HG03354 (cell line): ENCODE measurements around the gene CACNA1F.

Source experiments
- ATAC-seq: cut with Tn5 transposase; IDR thresholded peaks from one replicate; pipeline ENCODE4 v1.9.1; 2021; ENCODE audit warnings: mild to moderate bottlenecking; ENCODE audit not compliant: unreplicated experiment, poor library complexity, severe bottlenecking

The CACNA1F gene

DNA sequence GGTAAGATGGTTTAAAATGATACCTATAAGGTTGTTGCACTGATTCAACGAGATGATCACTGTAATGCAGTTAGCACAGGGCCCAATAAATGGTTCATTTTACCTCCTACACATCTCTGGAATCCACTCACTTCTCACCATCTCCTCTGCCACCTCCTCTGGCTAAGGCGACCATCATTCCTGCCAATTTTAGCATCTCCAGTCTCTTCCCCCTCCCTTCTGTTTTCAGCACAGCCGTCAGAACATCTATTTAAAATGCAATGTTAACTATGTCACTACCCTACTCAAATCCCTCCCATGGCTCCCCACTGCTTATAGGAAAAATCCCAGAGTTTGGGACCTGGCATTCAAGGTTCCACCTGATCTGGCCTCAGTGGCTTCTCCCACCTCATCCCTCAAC is 29.6 kb downstream of the CACNA1F start:
- no peak for ATAC-seq

DNA sequence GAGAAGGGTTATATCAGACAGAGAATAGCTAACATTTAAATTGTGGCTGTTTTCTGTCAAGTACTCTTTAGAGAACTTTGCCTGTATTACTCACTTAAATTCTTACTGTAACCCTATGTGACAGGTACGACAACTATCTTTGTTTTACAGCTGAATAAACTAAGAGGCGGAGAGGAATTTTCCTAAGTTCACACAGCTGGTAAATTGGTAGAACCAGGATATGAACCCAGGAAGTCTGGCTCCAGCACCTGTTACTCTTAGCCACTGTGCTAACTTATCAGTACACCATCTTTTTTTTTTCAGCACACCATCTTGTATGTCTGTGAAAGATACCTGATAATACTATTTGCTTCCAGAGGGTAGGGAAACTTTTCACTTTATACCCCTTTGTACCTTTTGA is 31.1 kb downstream of the CACNA1F start:
- ATAC-seq: no peak

GRCh38 chrX:49199906-49200771 is 33.0 kb downstream of the CACNA1F start, which contains the start of gene SYP:
SYP (minus strand) TSS chrX:49200193; CDS start chrX:49200186, 7 bp downstream.
- ATAC-seq: peak; percentile 97

DNA sequence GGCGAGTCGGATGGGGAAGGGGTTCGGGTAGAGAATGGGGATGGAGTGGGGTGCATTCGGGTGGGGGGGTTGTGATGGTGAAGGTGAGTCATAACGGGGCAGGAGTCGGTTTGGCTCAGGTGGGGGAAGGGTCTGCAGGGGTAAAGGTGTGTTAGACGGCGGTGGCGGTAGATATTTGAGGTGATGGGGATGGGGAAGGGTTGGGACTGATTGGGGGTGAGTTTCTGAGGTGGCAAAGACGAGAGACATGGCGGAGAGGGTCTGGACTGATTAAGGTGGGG is 33.9 kb downstream of the CACNA1F start:
- ATAC-seq: no peak

DNA sequence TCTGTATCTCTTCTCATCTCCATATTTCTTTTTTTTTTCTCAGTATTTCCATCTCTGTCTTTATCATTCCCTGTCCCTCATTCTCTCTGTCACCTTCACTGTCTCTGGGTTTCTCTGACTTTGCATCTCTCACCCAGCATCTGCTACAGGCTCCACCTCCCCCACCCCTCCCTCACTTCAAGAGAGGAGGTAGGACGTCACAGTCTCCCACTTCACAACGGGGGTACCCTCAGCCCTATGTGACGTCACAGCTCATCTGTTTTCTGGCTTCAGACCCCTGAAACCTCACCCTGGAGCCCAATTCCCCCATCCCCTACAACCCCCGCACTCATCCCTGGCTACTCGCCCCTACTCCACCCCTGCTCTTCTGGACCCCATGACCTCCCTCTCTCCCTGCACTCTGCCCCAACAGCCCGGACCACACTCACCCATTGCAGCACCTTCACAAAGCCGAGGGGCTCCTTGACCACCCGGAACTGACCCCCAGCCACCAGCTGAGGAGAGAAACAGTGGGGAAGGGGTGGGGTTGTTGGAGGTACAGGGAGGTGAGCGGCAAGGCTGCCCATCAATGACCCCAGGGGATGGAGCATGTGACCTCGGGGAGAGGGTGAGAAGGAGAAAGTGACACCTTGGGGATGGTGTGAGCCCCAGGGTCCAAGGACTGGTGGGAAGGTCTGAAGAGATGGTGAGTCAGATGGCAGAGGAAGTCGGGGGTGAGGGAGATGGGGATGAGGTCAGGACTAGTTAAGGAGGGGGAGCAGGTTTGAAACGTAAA is 34.4 kb downstream of the CACNA1F start:
- ATAC-seq: no peak

- no peak for ATAC-seq
These were observed 35.5 kb downstream of the CACNA1F start for GRCh38 chrX:49197543-49198087.

- ATAC-seq: no peak
These were observed 39.6 kb downstream of the CACNA1F start for GRCh38 chrX:49193542-49193964.

- ATAC-seq: no peak
These were observed 40.3 kb downstream of the CACNA1F start for GRCh38 chrX:49192722-49193328.

DNA sequence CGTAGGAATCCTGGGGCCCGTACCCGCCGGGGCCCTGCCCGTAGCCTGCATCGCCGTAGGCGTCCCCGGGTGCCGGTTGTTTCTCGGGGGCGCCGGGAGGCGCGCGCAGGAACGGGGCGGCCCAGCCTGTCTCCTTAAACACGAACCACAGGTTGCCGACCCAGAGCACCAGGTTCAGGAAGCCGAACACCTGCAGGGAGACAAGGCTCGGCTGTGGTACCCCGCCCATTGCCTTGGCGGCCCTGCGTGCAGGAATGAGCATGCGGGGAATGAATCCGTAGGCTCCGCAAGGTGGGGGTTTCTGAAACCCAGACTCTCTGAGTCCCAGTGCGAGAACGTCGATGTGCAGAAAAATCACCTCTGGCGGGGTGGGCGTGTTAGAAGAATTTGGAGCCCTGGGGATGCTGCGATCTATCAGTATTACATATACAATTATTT is 41.5 kb downstream of the CACNA1F start:
- peak; percentile 14 for ATAC-seq

DNA sequence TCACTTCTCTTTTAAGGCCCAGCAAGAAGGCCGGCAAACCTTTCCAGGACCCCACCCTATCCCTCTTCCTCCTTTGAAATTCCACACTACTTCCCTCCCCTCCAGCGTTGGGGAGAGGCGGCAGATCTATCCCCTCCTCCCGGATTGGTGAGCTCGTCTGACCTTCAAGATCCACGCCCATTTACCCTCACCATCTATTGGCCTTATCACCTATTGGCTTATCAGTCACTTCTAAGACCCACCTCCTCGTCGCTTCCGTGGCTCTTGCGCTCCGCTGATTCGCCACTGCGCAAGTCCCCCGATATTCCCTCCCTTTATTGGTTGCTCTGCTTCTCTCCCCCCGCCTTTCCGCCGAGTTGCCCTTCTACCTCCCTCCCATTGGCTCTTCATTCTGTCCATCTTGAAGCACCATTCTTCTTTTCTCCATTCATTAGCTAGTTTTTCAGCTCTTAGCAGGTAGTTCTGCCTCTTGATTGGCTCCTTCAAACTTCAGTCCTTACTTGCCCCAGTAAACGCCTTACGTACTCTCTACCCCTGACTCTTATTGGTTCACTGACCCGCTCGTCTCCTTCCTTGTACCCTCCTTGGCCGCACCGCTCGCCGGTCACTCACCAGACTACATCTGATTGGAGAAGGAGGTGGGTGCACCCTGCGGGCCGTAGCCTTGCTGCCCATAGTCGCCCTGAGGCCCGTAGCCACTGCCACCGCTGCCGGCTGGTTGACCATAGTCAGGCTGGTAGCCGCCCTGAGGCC is 42.1 kb downstream of the CACNA1F start:
- peak; percentile 91 for ATAC-seq

GRCh38 chrX:49189606-49190005 is 43.5 kb downstream of the CACNA1F start:
- no peak for ATAC-seq

DNA sequence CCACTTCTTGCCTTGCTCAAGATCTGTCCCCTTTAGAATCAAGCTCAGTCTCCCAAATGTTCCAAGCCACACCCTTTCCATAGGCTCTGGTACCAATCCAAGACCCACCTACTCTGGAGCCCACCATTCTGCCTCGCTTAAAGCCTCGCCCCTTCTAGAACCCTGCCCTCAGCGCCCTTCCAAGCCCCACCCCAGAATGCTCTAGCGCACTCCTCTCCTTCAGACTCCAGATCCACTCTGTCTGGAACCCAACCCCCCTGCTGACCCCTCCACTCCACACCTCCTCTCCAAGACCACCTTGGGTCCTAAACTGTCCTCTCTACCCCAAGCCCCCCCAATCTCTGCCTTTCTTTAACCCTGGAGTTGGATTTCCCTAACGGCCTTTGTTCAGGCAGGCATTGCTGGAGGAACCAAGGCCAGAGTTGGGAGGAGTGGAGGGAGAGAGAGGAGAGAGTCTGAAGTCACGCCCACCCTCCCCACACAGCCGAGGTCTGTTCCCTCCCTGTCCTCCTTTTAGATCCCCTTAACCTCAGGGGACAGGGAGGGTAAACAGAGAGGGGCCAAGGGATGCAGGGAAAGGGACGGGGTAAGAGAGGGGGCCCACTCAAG is 44.6 kb downstream of the CACNA1F start:
- ATAC-seq: no peak

DNA sequence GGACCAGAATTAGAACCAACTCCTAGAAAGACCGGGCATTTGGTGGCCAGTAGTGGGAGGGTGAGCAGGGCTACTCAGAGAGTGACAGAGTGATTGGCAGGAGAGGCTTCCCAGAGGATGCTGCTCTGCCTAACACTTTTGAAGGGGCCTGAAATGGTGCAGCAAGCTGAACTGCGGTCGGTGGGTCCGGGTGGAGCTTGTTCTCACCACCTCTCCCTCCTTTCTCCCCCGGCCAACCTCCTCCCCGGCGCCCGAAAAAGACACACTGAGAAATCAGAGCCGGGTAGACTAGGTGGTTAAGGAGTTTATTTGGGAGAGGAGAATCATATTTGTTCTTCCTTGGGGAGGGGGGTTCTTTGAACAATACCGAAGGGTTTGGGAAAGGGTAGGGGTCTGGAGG is 45.6 kb downstream of the CACNA1F start:
- ATAC-seq: no peak

DNA sequence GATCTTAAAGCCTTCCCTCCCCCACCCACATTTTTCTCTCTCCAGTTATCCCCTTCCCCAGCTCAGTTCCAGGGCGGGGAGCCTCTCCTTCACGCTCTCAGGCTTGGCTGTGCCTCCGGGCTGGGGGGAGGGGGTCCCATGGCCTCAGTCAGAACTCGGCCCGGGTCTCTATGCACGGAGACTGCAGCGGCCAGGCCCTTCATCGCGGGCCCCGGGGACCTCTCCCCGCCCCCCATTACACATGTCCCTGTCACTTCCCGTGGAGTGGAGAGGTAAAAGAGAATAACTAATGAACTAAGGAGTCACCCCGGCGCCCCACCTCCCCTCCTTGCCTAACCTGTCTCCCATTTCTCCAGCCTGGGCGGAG is 46.1 kb downstream of the CACNA1F start:
- ATAC-seq: no peak

DNA sequence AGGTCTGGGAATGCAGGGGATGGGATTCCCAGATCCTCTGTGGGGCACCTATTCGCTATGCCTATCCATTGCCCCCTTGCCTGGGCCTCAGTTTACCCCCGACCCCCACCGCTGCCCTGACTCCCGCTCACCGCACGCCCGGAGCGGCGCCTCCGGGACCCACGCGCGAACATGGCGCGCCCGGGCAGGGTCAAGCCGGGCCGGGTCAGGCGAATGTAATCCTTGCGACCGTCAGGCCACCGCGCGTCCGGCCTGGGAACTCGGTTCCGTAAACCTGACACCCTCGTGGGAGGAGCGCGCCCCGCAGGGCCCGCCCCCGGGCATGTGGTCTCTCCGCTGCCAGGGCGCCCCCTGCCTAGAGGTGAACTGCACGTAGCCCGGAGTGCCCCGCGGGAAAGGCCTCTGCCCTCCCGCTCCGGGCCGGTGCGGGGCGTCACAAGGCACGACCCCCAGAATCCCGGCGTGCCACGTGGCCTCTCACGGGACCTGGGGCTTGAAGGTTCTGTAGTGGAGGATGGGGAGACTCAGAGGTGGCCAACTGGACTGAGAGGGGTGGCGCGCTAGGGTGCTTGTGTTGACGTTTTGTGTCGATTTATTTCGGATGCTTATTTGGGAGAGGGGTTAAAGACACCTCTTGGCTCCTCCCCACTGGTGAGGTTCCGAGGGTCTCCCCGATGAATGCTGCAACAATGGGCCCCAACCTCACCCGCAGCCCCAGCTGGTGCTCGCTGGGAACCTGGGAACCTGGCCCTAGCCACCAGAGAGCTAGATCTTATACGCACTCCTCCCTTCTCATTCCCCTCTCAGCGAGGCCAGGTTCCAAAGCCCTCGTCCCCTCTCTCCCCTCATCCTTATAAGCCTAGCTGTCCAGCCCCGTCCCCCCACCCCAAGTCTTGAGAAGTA is 46.8 kb downstream of the CACNA1F start, which contains the start of gene PRICKLE3:
Gene PRICKLE3 (minus strand): TSS at position 249 of the 903 bp plus-strand sequence. CDS start 76 bp downstream, at position 173.
- ATAC-seq: peak; percentile 20

- ATAC-seq: peak; percentile 34
These were observed 48.6 kb downstream of the CACNA1F start for GRCh38 chrX:49184294-49185281.

GRCh38 chrX:49183701-49184281 is 49.3 kb downstream of the CACNA1F start:
- no peak for ATAC-seq
